Breast epithelium (tissue), 4 donors: ENCODE measurements around the gene DTX2. TPM values are rescaled to one million over a fixed set of nuclear protein-coding genes. Genes with fewer than 3 reads are reported as not detected.
"Not testable (repeated sequence)": the region's sequence is repeated elsewhere in the genome, so short reads cannot be mapped to it uniquely, and the experiment has no call there.

ENCODE experiments used
- DNase-seq, 2 donors: peaks; one replicate each; pipeline ENCODE4 v3.0.0-alpha.2; 2019; ENCODE audit warnings: low spot score in 2 of 2
- H3K27ac ChIP-seq, 2 donors: fragments of 200-600 bp; sonication (generic) in 1 of 2; one replicate each; pipeline ENCODE4 v1.5.1; 2016 to 2019; ENCODE audit warnings: mild to moderate bottlenecking in 1 of 2
- H3K27me3 ChIP-seq, 2 donors: fragments of 200-600 bp; sonication (generic) in 1 of 2; one replicate each; pipeline versions ENCODE4 v1.5.1 to v1.6.0; 2017 to 2019; ENCODE audit warnings: control low read depth in 1 of 2, mild to moderate bottlenecking in 1 of 2
- H3K36me3 ChIP-seq: fragments of 200-600 bp; one replicate; pipeline ENCODE4 v1.5.1; 2019
- H3K4me1 ChIP-seq, 2 donors: fragments of 200-600 bp; sonication (generic); one replicate each; pipeline ENCODE4 v1.5.1; 2016 to 2019; ENCODE audit warnings: control low read depth in 1 of 2
- H3K4me3 ChIP-seq, 3 donors: fragments of 200-600 bp; sonication (generic); 1 replicate in 2 of 3; 2 replicates in 1 of 3; pipeline ENCODE4 v1.5.1; 2016 to 2019; ENCODE audit warnings: mild to moderate bottlenecking in 3 of 3, moderate library complexity in 2 of 3
- H3K9me3 ChIP-seq, 2 donors: fragments of 200-600 bp; sonication (generic) in 1 of 2; one replicate each; pipeline ENCODE4 v1.5.1; 2016 to 2019; ENCODE audit warnings: control low read depth in 1 of 2
- CTCF ChIP-seq, 3 donors: fragments of 450-650 bp; IDR thresholded peaks; one replicate each; pipeline ENCODE4 v1.5.1; 2016 to 2017; ENCODE audit warnings: antibody characterized with exemption in 3 of 3, mild to moderate bottlenecking in 3 of 3, moderate library complexity in 3 of 3
- POLR2A ChIP-seq: fragments of 450-650 bp; IDR thresholded peaks from one replicate; pipeline ENCODE4 v1.6.1; 2016; ENCODE audit warnings: antibody characterized with exemption, mild to moderate bottlenecking, moderate library complexity
- POLR2AphosphoS5 ChIP-seq, 3 donors: sonication (generic); formaldehyde crosslinking; IDR thresholded peaks; one replicate each; pipeline ENCODE4 v1.6.1; 2017; ENCODE audit warnings: antibody characterized with exemption in 3 of 3
- intact Hi-C: fragments of 100-400 bp; cut with DNase I; formaldehyde crosslinking; loops from one replicate; pipeline ENCODE4 v1.15.1; 2023; ENCODE audit warnings: low total_unique reads
- total RNA-seq, 3 donors: library from RNA; depleted of rRNA; stranded (reverse); fragments of >200 nt; gene quantifications; one replicate each; pipeline ENCODE4 v1.1.0, GENCODE V29; 2016

Gene DTX2
- total RNA-seq, 3 donors from 2014 or later, result 17.6 to 30.5 (median 21.7) TPM

GRCh38 chr7:76499201-76499923, 37.9 kb downstream of the DTX2 start:
- not testable (repeated sequence) for H3K36me3 ChIP-seq, DNase-seq

DNA sequence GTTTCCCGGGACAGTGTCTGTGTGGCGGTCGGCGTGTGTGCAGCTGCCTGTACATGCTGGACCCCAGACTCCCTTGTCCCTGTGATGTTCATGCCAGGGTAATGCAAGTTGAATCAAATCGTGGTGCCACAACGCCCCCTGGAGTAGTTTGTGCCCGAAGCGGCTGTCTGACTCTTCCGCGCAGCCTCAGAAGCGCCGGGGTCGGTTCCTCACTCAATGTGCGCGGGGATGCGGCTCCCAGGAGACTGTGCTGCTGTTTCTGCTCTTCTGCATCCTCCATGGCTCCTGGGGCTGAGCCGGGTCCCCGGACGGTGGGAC, 38.4 kb downstream of the DTX2 start:
- H3K36me3 ChIP-seq, intact Hi-C loops, DNase-seq: not testable (repeated sequence)

More at GRCh38 chr7:76499201-76499923, 37.9 kb downstream of the DTX2 start:
- H3K4me3 ChIP-seq, H3K27me3 ChIP-seq, H3K9me3 ChIP-seq, H3K4me1 ChIP-seq, H3K27ac ChIP-seq, intact Hi-C loops: not testable (repeated sequence)

GRCh38 chr7:76502224-76502623, 40.7 kb downstream of the DTX2 start:
- DNase-seq, H3K36me3 ChIP-seq, H3K27me3 ChIP-seq, H3K9me3 ChIP-seq, H3K4me1 ChIP-seq, H3K4me3 ChIP-seq, intact Hi-C loops, H3K27ac ChIP-seq: not testable (repeated sequence)

More for the DNA sequence above, 38.4 kb downstream of the DTX2 start:
- not testable (repeated sequence) for H3K9me3 ChIP-seq, H3K4me3 ChIP-seq, H3K27me3 ChIP-seq, H3K4me1 ChIP-seq, H3K27ac ChIP-seq

- H3K27ac ChIP-seq, intact Hi-C loops, DNase-seq, H3K36me3 ChIP-seq, H3K4me3 ChIP-seq, H3K9me3 ChIP-seq, H3K27me3 ChIP-seq, H3K4me1 ChIP-seq: not testable (repeated sequence)
These were observed 41.3 kb downstream of the DTX2 start for GRCh38 chr7:76502836-76503235.

- H3K4me1 ChIP-seq, H3K4me3 ChIP-seq, H3K9me3 ChIP-seq, H3K27ac ChIP-seq, H3K36me3 ChIP-seq, H3K27me3 ChIP-seq, DNase-seq, intact Hi-C loops: not testable (repeated sequence)
These were observed 41.7 kb downstream of the DTX2 start for GRCh38 chr7:76503244-76503643.

- H3K36me3 ChIP-seq, H3K4me1 ChIP-seq, H3K27me3 ChIP-seq, DNase-seq, H3K4me3 ChIP-seq, intact Hi-C loops, H3K27ac ChIP-seq, H3K9me3 ChIP-seq: not testable (repeated sequence)
These were observed 43.0 kb downstream of the DTX2 start for GRCh38 chr7:76504351-76505167.

DNA sequence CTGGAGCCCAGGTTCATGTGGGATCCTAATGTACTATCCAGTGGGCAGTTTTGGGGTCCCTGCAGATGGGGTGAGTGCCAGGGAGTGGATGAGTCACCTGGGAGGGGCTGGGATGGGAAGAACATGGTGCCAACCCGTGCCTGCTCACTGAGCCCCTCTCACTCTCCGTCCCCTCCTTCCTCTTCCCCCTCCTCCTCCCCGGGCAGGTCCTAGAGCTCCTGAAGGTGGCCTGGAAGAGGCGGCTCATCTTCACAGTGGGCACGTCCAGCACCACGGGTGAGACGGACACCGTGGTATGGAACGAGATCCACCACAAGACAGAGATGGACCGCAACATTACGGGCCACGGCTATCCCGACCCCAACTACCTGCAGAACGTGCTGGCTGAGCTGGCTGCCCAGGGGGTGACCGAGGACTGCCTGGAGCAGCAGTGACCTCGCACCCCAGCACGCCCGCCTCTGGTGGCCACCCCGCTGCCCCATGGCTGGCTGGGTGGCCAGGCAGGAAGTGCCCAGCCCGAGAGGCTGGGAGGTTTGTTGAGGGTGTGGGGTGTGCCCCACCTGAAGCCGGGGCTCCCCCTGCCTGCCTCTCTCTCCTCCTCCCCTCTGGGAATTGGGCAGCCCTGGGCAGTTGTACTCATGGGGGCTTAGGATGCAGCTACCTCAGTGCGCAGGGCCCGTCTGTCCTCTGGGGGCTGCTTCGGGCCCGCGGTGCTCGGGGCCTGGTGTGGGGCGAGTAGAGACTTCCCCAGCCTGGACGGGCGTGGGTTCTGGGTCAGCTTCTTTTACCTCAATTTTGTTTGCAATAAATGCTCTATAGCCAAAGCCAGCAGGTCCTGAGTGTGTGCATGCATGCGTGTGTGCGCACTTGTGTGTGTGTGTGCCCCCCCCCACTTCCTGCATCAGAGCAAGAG, 43.9 kb downstream of the DTX2 start:
- H3K36me3 ChIP-seq, result no peaks in the 10 kb centered on the region
- H3K4me3 ChIP-seq, result no peak overlapping the region
- no peaks in the 10 kb centered on the region for H3K9me3 ChIP-seq
- TF ChIP-seq CTCF (IDR thresholded peaks at IDR 0.05) (no peak), POLR2A (no peak), POLR2AphosphoS5 (IDR thresholded peaks at IDR 0.05) (no peak)
- intact Hi-C loops, result no loop called here
- H3K27me3 ChIP-seq, result no peaks in the 10 kb centered on the region
- no peak for DNase-seq
- no peaks in the 10 kb centered on the region for H3K4me1 ChIP-seq
- no peak overlapping the region for H3K27ac ChIP-seq

- H3K4me1 ChIP-seq, result no peaks in the 10 kb centered on the region
- H3K27me3 ChIP-seq, result no peaks in the 10 kb centered on the region
- intact Hi-C loops, result no loop called here
- H3K4me3 ChIP-seq, result no peak overlapping the region
- H3K9me3 ChIP-seq, result no peaks in the 10 kb centered on the region
- DNase-seq, result no peak
- H3K36me3 ChIP-seq, result no peaks in the 10 kb centered on the region
- no peak overlapping the region for H3K27ac ChIP-seq
- TF ChIP-seq POLR2AphosphoS5 (IDR thresholded peaks at IDR 0.05) (no peak), POLR2A (no peak), CTCF (IDR thresholded peaks at IDR 0.05) (no peak)
These were observed 44.6 kb downstream of the DTX2 start for GRCh38 chr7:76506081-76506440.

DNA sequence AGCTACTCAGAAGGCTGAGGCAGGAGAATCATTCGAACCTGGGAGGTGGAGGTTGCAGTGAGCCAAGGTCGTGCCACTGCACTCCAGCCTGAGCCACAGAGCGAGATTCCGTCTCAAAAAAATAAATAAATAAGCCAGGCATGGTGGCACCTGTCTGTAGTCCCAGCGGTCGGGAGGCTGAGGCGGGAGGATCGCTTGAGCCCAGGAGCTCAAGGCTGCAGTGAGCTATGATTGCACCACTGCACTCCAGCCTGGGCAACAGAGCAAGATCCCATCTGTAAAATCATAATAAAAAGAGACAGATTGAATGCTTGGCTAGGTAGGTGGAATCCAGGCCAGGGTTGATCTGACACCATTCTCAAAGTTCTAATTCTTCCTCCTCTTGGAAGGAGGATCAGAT, 45.1 kb downstream of the DTX2 start:
- H3K27ac ChIP-seq, H3K9me3 ChIP-seq, H3K36me3 ChIP-seq, H3K27me3 ChIP-seq, H3K4me3 ChIP-seq, DNase-seq, H3K4me1 ChIP-seq, intact Hi-C loops: not testable (repeated sequence)
